Measurements from ENCODE around the gene MORN1. TPM values are rescaled to one million over a fixed set of nuclear protein-coding genes. Genes with fewer than 3 reads are reported as not detected.
"Not testable (repeated sequence)": the region's sequence is repeated elsewhere in the genome, so short reads cannot be mapped to it uniquely, and the experiment has no call there.

Gene MORN1
- 14.9 TPM for polyA plus RNA-seq (2013, experiment 1 of 4)
- polyA plus RNA-seq (2013, experiment 2 of 4) = 18.0 TPM
- polyA plus RNA-seq (2013, experiment 3 of 4) = 10.3 TPM
- polyA plus RNA-seq (2013, experiment 4 of 4) = 9.6 TPM

- Histone ChIP-seq H3K36me3 (ENCODE audit: control insufficient read depth, insufficient read depth, low read length) (peaks cover 3% of the 10 kb centered on the region), H3K9me3 (ENCODE audit: control insufficient read depth, low read length) (no peaks in the 10 kb centered on the region), H3K4me3 (ENCODE audit: insufficient read depth, low read depth, low read length) (peak within 1 kb of the TSS; percentile 98), H3K27me3 (ENCODE audit: control insufficient read depth, insufficient read depth, low read length, poor library complexity, severe bottlenecking) (no peaks in the 10 kb centered on the region), H3K4me1 (ENCODE audit: control insufficient read depth, insufficient read depth, low read length) (peaks cover 11% of the 10 kb centered on the region), H3K27ac (ENCODE audit: insufficient read depth, low read depth, low read length, poor library complexity, severe bottlenecking) (peak within 1 kb of the TSS; percentile 82)
- WGBS, 2 experiments = 1% methylated on average over 103 of the region's 103 CpGs
Observed at GRCh38 chr1:2391041-2391930, at the start of gene MORN1, which contains the start of gene RER1. MORN1 (minus strand) TSS chr1:2391554; CDS start chr1:2391533, 21 bp downstream. RER1 (plus strand) TSS chr1:2391841; CDS start chr1:2395791, 3,950 bp downstream.

- H3K4me3 ChIP-seq (ENCODE audit: insufficient read depth, low read depth, low read length); H3K36me3 ChIP-seq (ENCODE audit: control insufficient read depth, insufficient read depth, low read length); H3K9me3 ChIP-seq (ENCODE audit: control insufficient read depth, low read length); H3K27ac ChIP-seq (ENCODE audit: insufficient read depth, low read depth, low read length, poor library complexity, severe bottlenecking): not testable (repeated sequence)
- H3K27me3 ChIP-seq (ENCODE audit: control insufficient read depth, insufficient read depth, low read length, poor library complexity, severe bottlenecking) = peaks cover 37% of the 10 kb centered on the region
- peaks cover 19% of the 10 kb centered on the region for H3K4me1 ChIP-seq (ENCODE audit: control insufficient read depth, insufficient read depth, low read length)
- 91 to 94% methylated on average over 23 of the region's 23 CpGs for WGBS, 2 experiments
Observed at GRCh38 chr1:2440346-2440745, 49.0 kb upstream of the MORN1 start.

- Histone ChIP-seq H3K27ac (ENCODE audit: insufficient read depth, low read depth, low read length, poor library complexity, severe bottlenecking) (no peak overlapping the region), H3K9me3 (ENCODE audit: control insufficient read depth, low read length) (no peaks in the 10 kb centered on the region), H3K36me3 (ENCODE audit: control insufficient read depth, insufficient read depth, low read length) (no peaks in the 10 kb centered on the region), H3K27me3 (ENCODE audit: control insufficient read depth, insufficient read depth, low read length, poor library complexity, severe bottlenecking) (peaks cover 32% of the 10 kb centered on the region), H3K4me3 (ENCODE audit: insufficient read depth, low read depth, low read length) (no peak overlapping the region), H3K4me1 (ENCODE audit: control insufficient read depth, insufficient read depth, low read length) (peaks cover 9% of the 10 kb centered on the region)
- 93% methylated on average over 15 of the region's 15 CpGs for WGBS, 2 experiments
Observed at GRCh38 chr1:2439369-2439768, 48.0 kb upstream of the MORN1 start.

GRCh38 chr1:2438641-2439040 lies 47.3 kb upstream of the MORN1 start:
- H3K9me3 ChIP-seq (ENCODE audit: control insufficient read depth, low read length) = no peaks in the 10 kb centered on the region
- 93 to 95% methylated on average over 14 of the region's 14 CpGs for WGBS, 2 experiments
- H3K4me3 ChIP-seq (ENCODE audit: insufficient read depth, low read depth, low read length) = no peak overlapping the region
- H3K4me1 ChIP-seq (ENCODE audit: control insufficient read depth, insufficient read depth, low read length) = peaks cover 6% of the 10 kb centered on the region
- H3K27ac ChIP-seq (ENCODE audit: insufficient read depth, low read depth, low read length, poor library complexity, severe bottlenecking) = no peak overlapping the region
- no peaks in the 10 kb centered on the region for H3K36me3 ChIP-seq (ENCODE audit: control insufficient read depth, insufficient read depth, low read length)
- H3K27me3 ChIP-seq (ENCODE audit: control insufficient read depth, insufficient read depth, low read length, poor library complexity, severe bottlenecking) = peaks cover 24% of the 10 kb centered on the region

GRCh38 chr1:2438038-2438437 lies 46.7 kb upstream of the MORN1 start:
- H3K4me1 ChIP-seq (ENCODE audit: control insufficient read depth, insufficient read depth, low read length) = peaks cover 7% of the 10 kb centered on the region
- H3K27me3 ChIP-seq (ENCODE audit: control insufficient read depth, insufficient read depth, low read length, poor library complexity, severe bottlenecking) = peaks cover 21% of the 10 kb centered on the region
- WGBS, 2 experiments = 93 to 94% methylated on average over 15 of the region's 15 CpGs

GRCh38 chr1:2437617-2438016 lies 46.3 kb upstream of the MORN1 start:
- 94% methylated on average over 15 of the region's 15 CpGs for WGBS, 2 experiments
- H3K27ac ChIP-seq (ENCODE audit: insufficient read depth, low read depth, low read length, poor library complexity, severe bottlenecking) = no peak overlapping the region
- no peak overlapping the region for H3K4me3 ChIP-seq (ENCODE audit: insufficient read depth, low read depth, low read length)
- peaks cover 18% of the 10 kb centered on the region for H3K27me3 ChIP-seq (ENCODE audit: control insufficient read depth, insufficient read depth, low read length, poor library complexity, severe bottlenecking)
- no peaks in the 10 kb centered on the region for H3K36me3 ChIP-seq (ENCODE audit: control insufficient read depth, insufficient read depth, low read length)
- H3K4me1 ChIP-seq (ENCODE audit: control insufficient read depth, insufficient read depth, low read length) = peaks cover 8% of the 10 kb centered on the region
- no peaks in the 10 kb centered on the region for H3K9me3 ChIP-seq (ENCODE audit: control insufficient read depth, low read length)

More at GRCh38 chr1:2438038-2438437, 46.7 kb upstream of the MORN1 start:
- Histone ChIP-seq H3K9me3 (ENCODE audit: control insufficient read depth, low read length) (no peaks in the 10 kb centered on the region), H3K36me3 (ENCODE audit: control insufficient read depth, insufficient read depth, low read length) (no peaks in the 10 kb centered on the region), H3K27ac (ENCODE audit: insufficient read depth, low read depth, low read length, poor library complexity, severe bottlenecking) (no peak overlapping the region), H3K4me3 (ENCODE audit: insufficient read depth, low read depth, low read length) (no peak overlapping the region)

GRCh38 chr1:2436876-2437275 lies 45.5 kb upstream of the MORN1 start:
- 90 to 91% methylated on average over 7 of the region's 7 CpGs for WGBS, 2 experiments
- Histone ChIP-seq H3K27ac (ENCODE audit: insufficient read depth, low read depth, low read length, poor library complexity, severe bottlenecking) (no peak overlapping the region), H3K4me1 (ENCODE audit: control insufficient read depth, insufficient read depth, low read length) (peaks cover 16% of the 10 kb centered on the region), H3K36me3 (ENCODE audit: control insufficient read depth, insufficient read depth, low read length) (no peaks in the 10 kb centered on the region), H3K9me3 (ENCODE audit: control insufficient read depth, low read length) (no peaks in the 10 kb centered on the region), H3K27me3 (ENCODE audit: control insufficient read depth, insufficient read depth, low read length, poor library complexity, severe bottlenecking) (peaks cover 10% of the 10 kb centered on the region), H3K4me3 (ENCODE audit: insufficient read depth, low read depth, low read length) (no peak overlapping the region)

- 84 to 87% methylated on average over 2 of the region's 2 CpGs for WGBS, 2 experiments
- Histone ChIP-seq H3K4me1 (ENCODE audit: control insufficient read depth, insufficient read depth, low read length) (peaks cover 26% of the 10 kb centered on the region), H3K27ac (ENCODE audit: insufficient read depth, low read depth, low read length, poor library complexity, severe bottlenecking) (no peak overlapping the region)
Observed at GRCh38 chr1:2435746-2436355, 44.5 kb upstream of the MORN1 start.

GRCh38 chr1:2435091-2435490 lies 43.7 kb upstream of the MORN1 start:
- H3K9me3 ChIP-seq (ENCODE audit: control insufficient read depth, low read length) = no peaks in the 10 kb centered on the region
- H3K4me1 ChIP-seq (ENCODE audit: control insufficient read depth, insufficient read depth, low read length) = peaks cover 26% of the 10 kb centered on the region
- WGBS, 2 experiments = 87 to 89% methylated on average over 9 of the region's 9 CpGs
- H3K36me3 ChIP-seq (ENCODE audit: control insufficient read depth, insufficient read depth, low read length) = no peaks in the 10 kb centered on the region
- peaks cover 7% of the 10 kb centered on the region for H3K27me3 ChIP-seq (ENCODE audit: control insufficient read depth, insufficient read depth, low read length, poor library complexity, severe bottlenecking)
- no peak overlapping the region for H3K27ac ChIP-seq (ENCODE audit: insufficient read depth, low read depth, low read length, poor library complexity, severe bottlenecking)
- H3K4me3 ChIP-seq (ENCODE audit: insufficient read depth, low read depth, low read length) = no peak overlapping the region

More at GRCh38 chr1:2435746-2436355, 44.5 kb upstream of the MORN1 start:
- Histone ChIP-seq H3K36me3 (ENCODE audit: control insufficient read depth, insufficient read depth, low read length) (no peaks in the 10 kb centered on the region), H3K9me3 (ENCODE audit: control insufficient read depth, low read length) (no peaks in the 10 kb centered on the region), H3K4me3 (ENCODE audit: insufficient read depth, low read depth, low read length) (no peak overlapping the region), H3K27me3 (ENCODE audit: control insufficient read depth, insufficient read depth, low read length, poor library complexity, severe bottlenecking) (peaks cover 7% of the 10 kb centered on the region)
